Activated CD8-positive, alpha-beta memory T cell treated with anti-CD3 and anti-CD28 coated beads, Interleukin-2, amount 50 U/mL, for 1 hour (primary cell): ENCODE data around the gene BCDIN3D.
"Not testable (repeated sequence)": the region's sequence is repeated elsewhere in the genome, so short reads cannot be mapped to it uniquely, and the experiment has no call there.

ENCODE experiments used
- DNase-seq: peaks from one replicate; pipeline ENCODE4 v3.0.0-alpha.2; 2020; ENCODE audit errors: extremely low read depth

Gene BCDIN3D

GRCh38 chr12:49842519-49843352, at the start of gene BCDIN3D:
Gene BCDIN3D, minus strand, starts transcription at chr12:49843106. Its CDS starts 19 bp downstream, at chr12:49843087.
- DNase-seq: peak; percentile 78

GRCh38 chr12:49892084-49892731, 49.3 kb upstream of the BCDIN3D start:
- no peak for DNase-seq

- no peak for DNase-seq
Measured at GRCh38 chr12:49891476-49891875, 48.6 kb upstream of the BCDIN3D start.

- DNase-seq: no peak
Measured at GRCh38 chr12:49891012-49891411, 48.1 kb upstream of the BCDIN3D start.

- DNase-seq: no peak
Measured at GRCh38 chr12:49890096-49890461, 47.2 kb upstream of the BCDIN3D start.

GRCh38 chr12:49889361-49890095, 46.6 kb upstream of the BCDIN3D start:
- no peak for DNase-seq

GRCh38 chr12:49888461-49889151, 45.7 kb upstream of the BCDIN3D start:
- no peak for DNase-seq

- no peak for DNase-seq
Measured at GRCh38 chr12:49887536-49888401, 44.9 kb upstream of the BCDIN3D start.

GRCh38 chr12:49887091-49887490, 44.2 kb upstream of the BCDIN3D start:
- DNase-seq: no peak

- DNase-seq: no peak
Measured at GRCh38 chr12:49885663-49886461, 43.0 kb upstream of the BCDIN3D start.

- no peak for DNase-seq
Measured at GRCh38 chr12:49885118-49885517, 42.2 kb upstream of the BCDIN3D start.

GRCh38 chr12:49882851-49883464, 40.1 kb upstream of the BCDIN3D start:
- no peak for DNase-seq

GRCh38 chr12:49882248-49882850, 39.4 kb upstream of the BCDIN3D start:
- DNase-seq: no peak

- no peak for DNase-seq
Measured at GRCh38 chr12:49881415-49882247, 38.7 kb upstream of the BCDIN3D start.

GRCh38 chr12:49880756-49881414, 38.0 kb upstream of the BCDIN3D start:
- no peak for DNase-seq

- not testable (repeated sequence) for DNase-seq
Measured at GRCh38 chr12:49879065-49879464, 36.2 kb upstream of the BCDIN3D start.

- no peak for DNase-seq
Measured at GRCh38 chr12:49878021-49878420, 35.1 kb upstream of the BCDIN3D start.

GRCh38 chr12:49877066-49877465, 34.2 kb upstream of the BCDIN3D start:
- DNase-seq: no peak
